Keratinocyte (primary cell): ENCODE data around the gene BANK1. TPM values are rescaled to one million over a fixed set of nuclear protein-coding genes. Genes with fewer than 3 reads are reported as not detected.

Source experiments
- DNase-seq: peaks from one replicate; pipeline ENCODE4 v3.0.0-alpha.2; 2011; ENCODE audit warnings: low read depth, missing footprints, low spot score
- FAIRE-seq: peaks from 2 replicates; lab custom pipeline; 2011; peaks lifted over from hg19 to GRCh38; lab: Jason Lieb, UNC
- H2AFZ ChIP-seq: 2 replicates; pipeline ENCODE4 v1.6.0; 2012; ENCODE audit warnings: low read length, control low read depth, inconsistent platforms; ENCODE audit not compliant: control insufficient read depth
- H3K27ac ChIP-seq: 2 replicates; pipeline ENCODE4 v1.5.1; 2011; ENCODE audit warnings: low read length; ENCODE audit not compliant: control insufficient read depth, insufficient read depth
- H3K27me3 ChIP-seq: 3 replicates; pipeline ENCODE4 v1.6.0; 2011; ENCODE audit warnings: low read length; ENCODE audit not compliant: control insufficient read depth, insufficient read depth; ENCODE audit errors: extremely low read depth
- H3K36me3 ChIP-seq, 2 experiments: 2 replicates in 1 of 2; 3 replicates in 1 of 2; pipeline ENCODE4 v1.5.1; 2011; ENCODE audit warnings: low read length in 2 of 2, mild to moderate bottlenecking in 1 of 2; ENCODE audit not compliant: control insufficient read depth in 2 of 2, insufficient read depth in 2 of 2; ENCODE audit errors: extremely low read depth in 1 of 2
- H3K4me1 ChIP-seq: 3 replicates; pipeline ENCODE4 v1.5.1; 2011; ENCODE audit warnings: low read length; ENCODE audit not compliant: control insufficient read depth, insufficient read depth; ENCODE audit errors: extremely low read depth
- H3K4me2 ChIP-seq: 3 replicates; pipeline ENCODE4 v1.6.0; 2011; ENCODE audit warnings: low read depth, low read length; ENCODE audit not compliant: control insufficient read depth, insufficient read depth; ENCODE audit errors: extremely low read depth
- H3K4me3 ChIP-seq, 3 experiments: fragments of 200-600 bp in 1 of 3; sonication (generic) in 1 of 3; 2 replicates in 2 of 3; 3 replicates in 1 of 3; pipeline ENCODE4 v1.5.1; 2011 to 2016; ENCODE audit warnings: low read length in 3 of 3, mild to moderate bottlenecking in 3 of 3, control low read depth in 2 of 3, inconsistent platforms in 1 of 3, low read depth in 1 of 3, mixed read lengths in 1 of 3, mixed run types in 1 of 3, moderate library complexity in 1 of 3; ENCODE audit not compliant: control insufficient read depth in 2 of 3, insufficient read depth in 2 of 3; ENCODE audit errors: extremely low read depth in 1 of 3
- H3K79me2 ChIP-seq: 2 replicates; pipeline ENCODE4 v1.6.0; 2012; ENCODE audit warnings: low read length; ENCODE audit not compliant: control insufficient read depth, insufficient read depth
- H3K9ac ChIP-seq: 3 replicates; pipeline ENCODE4 v1.6.0; 2011; ENCODE audit warnings: low read length; ENCODE audit not compliant: control insufficient read depth, insufficient read depth; ENCODE audit errors: extremely low read depth
- H3K9me1 ChIP-seq: 3 replicates; pipeline ENCODE4 v1.6.0; 2011; ENCODE audit warnings: low read length; ENCODE audit not compliant: control insufficient read depth, insufficient read depth; ENCODE audit errors: extremely low read depth
- H3K9me3 ChIP-seq: 2 replicates; pipeline ENCODE4 v1.5.1; 2012; ENCODE audit warnings: low read depth, low read length; ENCODE audit not compliant: control insufficient read depth
- H4K20me1 ChIP-seq: 3 replicates; pipeline ENCODE4 v1.6.0; 2011; ENCODE audit warnings: low read length; ENCODE audit not compliant: control insufficient read depth, insufficient read depth; ENCODE audit errors: extremely low read depth
- CTCF ChIP-seq, 3 experiments: IDR thresholded peaks in 1 of 3; conservative IDR thresholded peaks in 1 of 3; optimal IDR thresholded peaks in 1 of 3; 2 replicates in 2 of 3; 3 replicates in 1 of 3; pipeline versions ENCODE3 to v1.5.1; 2011; ENCODE audit warnings: low read length in 3 of 3, mild to moderate bottlenecking in 3 of 3, moderate library complexity in 2 of 3, control low read depth in 1 of 3, inconsistent platforms in 1 of 3; ENCODE audit not compliant: insufficient read depth in 2 of 3; ENCODE audit errors: extremely low read depth in 1 of 3
- EZH2 ChIP-seq: IDR thresholded peaks from one replicate; pipeline ENCODE4 v1.6.1; 2012; ENCODE audit warnings: inconsistent platforms, mild to moderate bottlenecking, low read length, moderate library complexity
- dilution Hi-C: fragments of 300-500 bp; cut with MboI; formaldehyde crosslinking; loops from one replicate; pipeline ENCODE4 v1.7.0; 2020; ENCODE audit warnings: low sequenced_read_pairs; ENCODE audit not compliant: extremely low pct_ligation_motif_present
- polyA plus RNA-seq, 5 experiments: library from polyadenylated mRNA; depleted of rRNA in 3 of 5; stranded (reverse) in 3 of 5; stranded (forward) in 1 of 5; unstranded in 1 of 5; fragments of >200 nt; gene quantifications; 1 replicate in 1 of 5; 2 replicates in 3 of 5; 3 replicates in 1 of 5; pipeline versions ENCODE4 v1.2.1 to v1.2.3, GENCODE V29; 2011 to 2012; ENCODE audit warnings: missing spikeins in 2 of 5, low read depth in 1 of 5, low replicate concordance in 1 of 5

Gene BANK1
- polyA plus RNA-seq, 1 donor (not counting 4 experiments of a cell fraction or from before 2014, with no cell fraction given), result 0.25 TPM

DNA sequence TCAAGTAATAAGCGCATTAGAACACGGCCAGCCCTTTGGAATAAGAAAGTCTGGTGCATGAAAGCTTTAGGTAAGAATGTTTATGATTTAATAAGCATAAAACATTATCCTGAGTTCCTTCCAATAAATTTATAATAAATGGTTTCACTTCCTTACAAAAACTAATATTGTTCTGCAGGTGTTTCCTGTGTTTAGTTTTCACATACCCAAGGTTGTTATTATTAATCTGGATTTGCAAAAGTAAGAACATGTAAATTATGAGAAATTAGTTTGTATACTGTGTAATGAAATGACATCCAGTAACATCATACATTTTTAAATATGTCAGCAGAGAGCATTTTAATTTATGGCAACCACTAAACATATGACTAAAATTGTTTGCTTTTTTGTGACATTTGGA is 72.1 kb downstream of the BANK1 start:
- Histone ChIP-seq H3K27ac (no peak overlapping the region), H3K4me1 (no peaks in the 10 kb centered on the region), H3K9me3 (no peaks in the 10 kb centered on the region), H3K9me1 (no peaks in the 10 kb centered on the region), H3K4me3 (no peak overlapping the region), H3K27me3 (no peaks in the 10 kb centered on the region), H4K20me1 (no peaks in the 10 kb centered on the region), H2AFZ (no peak overlapping the region), H3K79me2 (no peaks in the 10 kb centered on the region), H3K36me3 (no peaks in the 10 kb centered on the region), H3K9ac (no peak overlapping the region), H3K4me2 (no peak overlapping the region)
- TF ChIP-seq CTCF (optimal IDR thresholded peaks at IDR 0.05 in 1 of 3, IDR thresholded peaks at IDR 0.05 in 1 of 3, conservative IDR thresholded peaks at IDR 0.05 in 1 of 3; ENCODE audit: extremely low read depth in 1 of 3, insufficient read depth in 2 of 3, low read length in 3 of 3) (no peak), EZH2 (no peak)
- FAIRE-seq, result no peak
- no peak for DNase-seq
- dilution Hi-C loops, result no loop called here

DNA sequence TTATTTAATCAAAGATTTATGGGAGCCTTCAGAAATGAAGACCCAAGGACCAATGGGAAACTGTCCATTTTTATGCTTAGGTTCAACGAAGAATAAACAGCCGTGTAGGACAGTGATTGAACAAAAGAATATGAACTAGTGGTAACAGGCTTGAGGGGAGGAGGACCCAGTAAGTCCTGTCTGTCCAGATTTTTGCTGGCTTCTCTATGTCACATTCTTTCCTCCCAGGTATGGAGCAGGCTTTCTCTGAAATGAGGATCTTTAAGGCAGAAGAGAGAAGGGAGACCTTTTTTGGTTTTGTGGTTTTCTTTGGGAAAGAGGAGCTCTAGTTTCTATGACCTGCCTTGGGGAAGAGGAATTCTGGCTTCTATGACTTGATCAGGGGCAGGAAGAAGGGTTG is 74.1 kb downstream of the BANK1 start:
- DNase-seq (no peak), FAIRE-seq (peak; percentile 44)
- dilution Hi-C loops, result no loop called here
- H2AFZ ChIP-seq, result no peak overlapping the region
- no peak for TF ChIP-seq EZH2
- TF ChIP-seq CTCF (optimal IDR thresholded peaks at IDR 0.05 in 1 of 3, IDR thresholded peaks at IDR 0.05 in 1 of 3, conservative IDR thresholded peaks at IDR 0.05 in 1 of 3; ENCODE audit: extremely low read depth in 1 of 3, insufficient read depth in 2 of 3, low read length in 3 of 3), result no peak
- H3K36me3 ChIP-seq, result no peaks in the 10 kb centered on the region
- H3K4me2 ChIP-seq, result no peak overlapping the region
- H3K27ac ChIP-seq, result no peak overlapping the region
- H3K27me3 ChIP-seq, result no peaks in the 10 kb centered on the region
- no peaks in the 10 kb centered on the region for H3K4me1 ChIP-seq
- H3K9me1 ChIP-seq, result no peaks in the 10 kb centered on the region
- H3K9me3 ChIP-seq, result no peaks in the 10 kb centered on the region
- H3K4me3 ChIP-seq, result no peak overlapping the region
- H3K79me2 ChIP-seq, result no peaks in the 10 kb centered on the region
- no peak overlapping the region for H3K9ac ChIP-seq
- H4K20me1 ChIP-seq, result no peaks in the 10 kb centered on the region
